Measurements from ENCODE around the gene OR2C3. TPM values are rescaled to one million over a fixed set of nuclear protein-coding genes. Genes with fewer than 3 reads are reported as not detected.
"Not testable (repeated sequence)": the region's sequence is repeated elsewhere in the genome, so short reads cannot be mapped to it uniquely, and the experiment has no call there.

Gene OR2C3
- total RNA-seq, 2 donors from 2014 or later = not detected

GRCh38 chr1:247487057-247487456 is 49.2 kb downstream of the OR2C3 start:
- H3K4me1 ChIP-seq (ENCODE audit: control insufficient read depth in 1 of 2, low read depth in 2 of 2) = no peaks in the 10 kb centered on the region
- no peak for ATAC-seq (ENCODE audit: insufficient number of reproducible peaks, low FRiP score, low read depth)

GRCh38 chr1:247482747-247483146 is 53.5 kb downstream of the OR2C3 start:
- Histone ChIP-seq H3K4me3 (no peak overlapping the region), H3K36me3 (no peaks in the 10 kb centered on the region), H3K27me3 (replicated peaks; ENCODE audit: insufficient read depth) (no peaks in the 10 kb centered on the region), H3K9me3 (no peaks in the 10 kb centered on the region), H3K27ac (no peak overlapping the region), H3K4me1 (ENCODE audit: control insufficient read depth in 1 of 2, low read depth in 2 of 2) (no peaks in the 10 kb centered on the region)
- no peak for ATAC-seq (ENCODE audit: insufficient number of reproducible peaks, low FRiP score, low read depth)
- no peak for DNase-seq (ENCODE audit: low spot score)
- TF ChIP-seq CTCF (IDR thresholded peaks at IDR 0.05) = no peak

More at GRCh38 chr1:247487057-247487456, 49.2 kb downstream of the OR2C3 start:
- H3K36me3 ChIP-seq = no peaks in the 10 kb centered on the region
- H3K9me3 ChIP-seq = no peaks in the 10 kb centered on the region
- peak; percentile 20 for TF ChIP-seq CTCF (IDR thresholded peaks at IDR 0.05)
- no peak for DNase-seq (ENCODE audit: low spot score)
- no peak overlapping the region for H3K27ac ChIP-seq
- no peaks in the 10 kb centered on the region for H3K27me3 ChIP-seq (replicated peaks; ENCODE audit: insufficient read depth)
- H3K4me3 ChIP-seq = no peak overlapping the region

- not testable (repeated sequence) for H3K36me3 ChIP-seq; H3K4me1 ChIP-seq (ENCODE audit: control insufficient read depth in 1 of 2, low read depth in 2 of 2); DNase-seq (ENCODE audit: low spot score); H3K27ac ChIP-seq; H3K4me3 ChIP-seq; ATAC-seq (ENCODE audit: insufficient number of reproducible peaks, low FRiP score, low read depth); H3K9me3 ChIP-seq; H3K27me3 ChIP-seq (replicated peaks; ENCODE audit: insufficient read depth)
Observed at GRCh38 chr1:247476328-247477058, 59.7 kb downstream of the OR2C3 start.

- DNase-seq (ENCODE audit: low spot score) = no peak
- no peak overlapping the region for H3K4me3 ChIP-seq
- no peak overlapping the region for H3K27ac ChIP-seq
- H3K9me3 ChIP-seq = no peaks in the 10 kb centered on the region
- no peak for ATAC-seq (ENCODE audit: insufficient number of reproducible peaks, low FRiP score, low read depth)
- no peaks in the 10 kb centered on the region for H3K4me1 ChIP-seq (ENCODE audit: control insufficient read depth in 1 of 2, low read depth in 2 of 2)
- H3K27me3 ChIP-seq (replicated peaks; ENCODE audit: insufficient read depth) = no peaks in the 10 kb centered on the region
- no peak for TF ChIP-seq CTCF (IDR thresholded peaks at IDR 0.05)
- no peaks in the 10 kb centered on the region for H3K36me3 ChIP-seq
Observed at GRCh38 chr1:247475793-247476192, 60.4 kb downstream of the OR2C3 start.

Other genes with a start within 250 kb of the OR2C3 start
- gene ZNF496, start 204.6 kb downstream of the OR2C3 start, total RNA-seq = 10 to 100 TPM; 37.0 to 55.4 TPM
- gene NLRP3, start 120.3 kb downstream of the OR2C3 start, total RNA-seq = 1 to 10 TPM; 5.1 to 8.9 TPM
- not detected for gene OR2B11, start 78.3 kb downstream of the OR2C3 start, total RNA-seq
- 1 to 10 TPM in 1 of 2 donors, under 1 TPM in 1; 0.42 to 1.2 TPM for gene GCSAML, start 12.7 kb upstream of the OR2C3 start, total RNA-seq
- not detected for gene OR2G2, start 51.9 kb upstream of the OR2C3 start, total RNA-seq
- not detected for gene OR2G3, start 69.1 kb upstream of the OR2C3 start, total RNA-seq
- gene OR13G1, start 143.3 kb upstream of the OR2C3 start, total RNA-seq = not detected
- not detected for gene OR6F1, start 180.2 kb upstream of the OR2C3 start, total RNA-seq
- not detected for gene OR14K1, start 202.2 kb upstream of the OR2C3 start, total RNA-seq
- not detected for gene OR14A2, start 211.7 kb upstream of the OR2C3 start, total RNA-seq
- gene OR1C1, start 224.1 kb upstream of the OR2C3 start, total RNA-seq = not detected

Measured in thoracic aorta (tissue), 2 donors.